Body of pancreas (tissue), 4 donors: ENCODE measurements around the gene C1orf35.

Source experiments
- POLR2A ChIP-seq, 3 donors: fragments of 450-650 bp; IDR thresholded peaks; one replicate each; pipeline ENCODE4 v1.6.1; 2016; ENCODE audit warnings: antibody characterized with exemption in 3 of 3, mild to moderate bottlenecking in 2 of 3
- TF ChIP-seq, protein P1 (sequence below), 7 experiments: fragments of 450-650 bp in 4 of 7; fragments of 200-600 bp in 3 of 7; sonication (generic) in 3 of 7; IDR thresholded peaks; one replicate each; pipeline ENCODE4 v1.5.1; 2016 to 2019; ENCODE audit warnings: antibody characterized with exemption in 7 of 7

DNA sequence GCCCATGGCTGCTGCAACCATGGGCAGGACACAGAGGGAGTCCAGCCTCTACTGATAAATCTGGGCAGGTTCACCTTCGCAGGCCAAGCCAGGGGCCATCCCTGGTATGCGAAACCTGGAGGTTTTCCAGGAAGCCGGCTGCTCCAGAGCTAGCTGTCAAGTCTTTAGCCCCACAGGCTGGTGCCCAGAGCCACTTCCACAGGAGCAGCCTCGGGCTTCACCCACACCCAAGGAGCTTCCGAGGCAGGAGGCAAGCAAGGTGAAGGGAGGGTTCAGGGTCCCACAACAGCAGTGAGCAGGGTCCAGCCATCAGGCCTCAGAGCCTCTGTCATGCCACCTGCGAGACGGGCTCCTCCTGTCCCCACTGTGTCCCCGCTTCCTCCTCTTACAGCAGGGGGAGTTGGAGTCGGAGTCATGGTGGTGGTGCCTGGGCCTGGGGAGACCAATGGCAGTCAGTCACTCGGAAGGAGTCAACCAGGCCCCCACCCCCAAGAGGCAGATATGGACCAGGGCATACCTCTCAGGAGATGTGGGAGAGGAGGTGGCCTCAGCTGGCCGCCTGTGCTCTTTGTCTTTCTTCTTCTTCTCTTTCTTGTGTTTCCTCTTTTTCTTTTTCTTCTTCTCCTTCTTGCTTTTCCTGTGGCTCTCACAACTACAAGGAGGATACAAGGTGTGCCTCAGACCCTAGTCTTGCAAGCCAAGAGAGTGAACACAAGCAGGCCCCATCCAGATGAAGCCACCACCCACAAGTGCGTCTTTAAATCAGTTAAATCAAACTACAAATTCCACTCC lies 2.1 kb downstream of the C1orf35 start:
- TF ChIP-seq, protein P1, sequence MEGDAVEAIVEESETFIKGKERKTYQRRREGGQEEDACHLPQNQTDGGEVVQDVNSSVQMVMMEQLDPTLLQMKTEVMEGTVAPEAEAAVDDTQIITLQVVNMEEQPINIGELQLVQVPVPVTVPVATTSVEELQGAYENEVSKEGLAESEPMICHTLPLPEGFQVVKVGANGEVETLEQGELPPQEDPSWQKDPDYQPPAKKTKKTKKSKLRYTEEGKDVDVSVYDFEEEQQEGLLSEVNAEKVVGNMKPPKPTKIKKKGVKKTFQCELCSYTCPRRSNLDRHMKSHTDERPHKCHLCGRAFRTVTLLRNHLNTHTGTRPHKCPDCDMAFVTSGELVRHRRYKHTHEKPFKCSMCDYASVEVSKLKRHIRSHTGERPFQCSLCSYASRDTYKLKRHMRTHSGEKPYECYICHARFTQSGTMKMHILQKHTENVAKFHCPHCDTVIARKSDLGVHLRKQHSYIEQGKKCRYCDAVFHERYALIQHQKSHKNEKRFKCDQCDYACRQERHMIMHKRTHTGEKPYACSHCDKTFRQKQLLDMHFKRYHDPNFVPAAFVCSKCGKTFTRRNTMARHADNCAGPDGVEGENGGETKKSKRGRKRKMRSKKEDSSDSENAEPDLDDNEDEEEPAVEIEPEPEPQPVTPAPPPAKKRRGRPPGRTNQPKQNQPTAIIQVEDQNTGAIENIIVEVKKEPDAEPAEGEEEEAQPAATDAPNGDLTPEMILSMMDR (IDR thresholded peaks at IDR 0.05), result no peak
- no peak for TF ChIP-seq POLR2A (IDR thresholded peaks at IDR 0.05)
